A549 (cell line): ENCODE data around the gene ODAD4.

Experiments used
- CHD2 ChIP-seq: fragments of 150-350 bp; IDR thresholded peaks from 2 replicates; pipeline ENCODE4 v1.6.1; 2014; ENCODE audit warnings: low read length; ENCODE audit not compliant: partially characterized antibody
- EP300 ChIP-seq, 2 experiments: fragments of >200 bp; sonication (Bioruptor Twin); formaldehyde crosslinking; IDR thresholded peaks; 2 replicates in 1 of 2; 3 replicates in 1 of 2; pipeline ENCODE4 v1.6.1; 2016 to 2017
- ESRRA ChIP-seq: fragments of 150-350 bp; IDR thresholded peaks from 2 replicates; pipeline ENCODE4 v1.6.1; 2014; ENCODE audit warnings: mild to moderate bottlenecking, low read length, borderline replicate concordance
- FOSB ChIP-seq: fragments of 250-450 bp; sonication (Bioruptor Pico); IDR thresholded peaks from 2 replicates; pipeline ENCODE4 v1.5.0; 2020; ENCODE audit warnings: mild to moderate bottlenecking, moderate library complexity
- MAZ ChIP-seq: fragments of 150-350 bp; IDR thresholded peaks from 2 replicates; pipeline ENCODE4 v1.6.1; 2014; ENCODE audit warnings: antibody characterized with exemption, low read depth, low read length, borderline replicate concordance
- MYC ChIP-seq: IDR thresholded peaks from 2 replicates; pipeline ENCODE4 v1.6.1; 2012; ENCODE audit warnings: mild to moderate bottlenecking, inconsistent platforms, low read length, improper control_type of control experiment, borderline replicate concordance
- PHF8 ChIP-seq: fragments of 200-600 bp; sonication (generic); IDR thresholded peaks from 2 replicates; pipeline ENCODE4 v1.6.1; 2016; ENCODE audit warnings: low read depth, mild to moderate bottlenecking, antibody characterized with exemption, moderate library complexity, borderline replicate concordance
- POLR2A ChIP-seq: IDR thresholded peaks from 2 replicates; pipeline ENCODE4 v1.6.1; 2012; ENCODE audit warnings: mild to moderate bottlenecking, low read length
- RAD21 ChIP-seq, 2 experiments: fragments of >200 bp in 1 of 2; sonication (Bioruptor Twin) in 1 of 2; formaldehyde crosslinking in 1 of 2; IDR thresholded peaks in 1 of 2; conservative IDR thresholded peaks in 1 of 2; 2 replicates in 1 of 2; 3 replicates in 1 of 2; pipeline ENCODE4 v1.6.1; 2012 to 2018; ENCODE audit warnings: inconsistent platforms in 1 of 2
- TF ChIP-seq, protein P1 (sequence below): fragments of >200 bp; sonication (Bioruptor Twin); formaldehyde crosslinking; IDR thresholded peaks from 3 replicates; pipeline ENCODE4 v1.5.1; 2016
- TF ChIP-seq, protein P2 (sequence below): fragments of 200-600 bp; sonication (generic); IDR thresholded peaks from 2 replicates; pipeline ENCODE4 v1.6.1; 2016; ENCODE audit warnings: antibody characterized with exemption, mild to moderate bottlenecking, moderate library complexity

DNA sequence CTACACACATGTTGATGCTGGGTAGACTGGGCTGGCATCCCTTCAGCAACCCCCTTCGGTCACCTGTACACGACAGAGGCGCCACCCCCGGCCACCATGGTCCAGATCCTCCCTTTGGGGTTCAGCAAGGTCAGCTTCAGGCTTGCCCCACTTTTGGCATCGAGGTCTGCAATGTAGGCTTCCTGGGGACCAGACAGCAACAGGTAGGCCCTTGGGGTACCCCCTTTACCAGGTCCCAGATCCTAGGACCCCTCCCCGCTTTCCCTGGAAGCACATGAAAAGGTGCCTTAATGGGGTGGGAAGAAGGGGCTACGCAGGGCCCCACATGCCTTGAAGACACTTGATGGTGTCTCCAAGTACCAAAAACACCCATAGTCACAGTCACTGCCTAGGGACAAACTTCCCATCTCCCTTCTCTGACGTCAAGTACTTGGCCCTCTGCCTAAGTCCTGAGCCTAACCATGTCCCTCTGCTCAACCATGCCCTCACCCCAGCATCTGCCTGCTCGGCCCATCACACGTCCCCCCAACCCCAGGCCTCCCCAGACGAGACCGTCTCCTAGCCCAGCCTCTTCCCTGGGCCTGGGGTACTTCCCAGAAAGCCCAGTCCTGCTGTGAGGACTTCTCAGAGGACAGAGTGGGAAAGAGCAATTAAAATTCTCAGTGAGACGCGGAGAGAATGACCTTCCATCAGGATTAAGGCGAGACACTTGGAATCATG is 23.8 kb upstream of the ODAD4 start:
- TF ChIP-seq, protein P1, sequence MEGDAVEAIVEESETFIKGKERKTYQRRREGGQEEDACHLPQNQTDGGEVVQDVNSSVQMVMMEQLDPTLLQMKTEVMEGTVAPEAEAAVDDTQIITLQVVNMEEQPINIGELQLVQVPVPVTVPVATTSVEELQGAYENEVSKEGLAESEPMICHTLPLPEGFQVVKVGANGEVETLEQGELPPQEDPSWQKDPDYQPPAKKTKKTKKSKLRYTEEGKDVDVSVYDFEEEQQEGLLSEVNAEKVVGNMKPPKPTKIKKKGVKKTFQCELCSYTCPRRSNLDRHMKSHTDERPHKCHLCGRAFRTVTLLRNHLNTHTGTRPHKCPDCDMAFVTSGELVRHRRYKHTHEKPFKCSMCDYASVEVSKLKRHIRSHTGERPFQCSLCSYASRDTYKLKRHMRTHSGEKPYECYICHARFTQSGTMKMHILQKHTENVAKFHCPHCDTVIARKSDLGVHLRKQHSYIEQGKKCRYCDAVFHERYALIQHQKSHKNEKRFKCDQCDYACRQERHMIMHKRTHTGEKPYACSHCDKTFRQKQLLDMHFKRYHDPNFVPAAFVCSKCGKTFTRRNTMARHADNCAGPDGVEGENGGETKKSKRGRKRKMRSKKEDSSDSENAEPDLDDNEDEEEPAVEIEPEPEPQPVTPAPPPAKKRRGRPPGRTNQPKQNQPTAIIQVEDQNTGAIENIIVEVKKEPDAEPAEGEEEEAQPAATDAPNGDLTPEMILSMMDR, result no peak
- TF ChIP-seq, protein P2, sequence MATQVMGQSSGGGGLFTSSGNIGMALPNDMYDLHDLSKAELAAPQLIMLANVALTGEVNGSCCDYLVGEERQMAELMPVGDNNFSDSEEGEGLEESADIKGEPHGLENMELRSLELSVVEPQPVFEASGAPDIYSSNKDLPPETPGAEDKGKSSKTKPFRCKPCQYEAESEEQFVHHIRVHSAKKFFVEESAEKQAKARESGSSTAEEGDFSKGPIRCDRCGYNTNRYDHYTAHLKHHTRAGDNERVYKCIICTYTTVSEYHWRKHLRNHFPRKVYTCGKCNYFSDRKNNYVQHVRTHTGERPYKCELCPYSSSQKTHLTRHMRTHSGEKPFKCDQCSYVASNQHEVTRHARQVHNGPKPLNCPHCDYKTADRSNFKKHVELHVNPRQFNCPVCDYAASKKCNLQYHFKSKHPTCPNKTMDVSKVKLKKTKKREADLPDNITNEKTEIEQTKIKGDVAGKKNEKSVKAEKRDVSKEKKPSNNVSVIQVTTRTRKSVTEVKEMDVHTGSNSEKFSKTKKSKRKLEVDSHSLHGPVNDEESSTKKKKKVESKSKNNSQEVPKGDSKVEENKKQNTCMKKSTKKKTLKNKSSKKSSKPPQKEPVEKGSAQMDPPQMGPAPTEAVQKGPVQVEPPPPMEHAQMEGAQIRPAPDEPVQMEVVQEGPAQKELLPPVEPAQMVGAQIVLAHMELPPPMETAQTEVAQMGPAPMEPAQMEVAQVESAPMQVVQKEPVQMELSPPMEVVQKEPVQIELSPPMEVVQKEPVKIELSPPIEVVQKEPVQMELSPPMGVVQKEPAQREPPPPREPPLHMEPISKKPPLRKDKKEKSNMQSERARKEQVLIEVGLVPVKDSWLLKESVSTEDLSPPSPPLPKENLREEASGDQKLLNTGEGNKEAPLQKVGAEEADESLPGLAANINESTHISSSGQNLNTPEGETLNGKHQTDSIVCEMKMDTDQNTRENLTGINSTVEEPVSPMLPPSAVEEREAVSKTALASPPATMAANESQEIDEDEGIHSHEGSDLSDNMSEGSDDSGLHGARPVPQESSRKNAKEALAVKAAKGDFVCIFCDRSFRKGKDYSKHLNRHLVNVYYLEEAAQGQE, result no peak
- no peak for TF ChIP-seq POLR2A
- no peak for TF ChIP-seq MAZ
- peak; percentile 52; the same call in 1 of the 2 replicates for TF ChIP-seq FOSB (CRISPR knock-in tag)
- TF ChIP-seq CHD2, result no peak
- TF ChIP-seq EP300 (IDR thresholded peaks at IDR 0.05), result no peak
- TF ChIP-seq MYC, result no peak
- TF ChIP-seq PHF8, result no peak
- no peak for TF ChIP-seq RAD21 (conservative IDR thresholded peaks at IDR 0.05 in 1 of 2, IDR thresholded peaks at IDR 0.05 in 1 of 2)
- no peak for TF ChIP-seq ESRRA
